WERI-Rb-1 (cell line): ENCODE measurements around the gene C12orf56.

Source experiments
- DNase-seq: peaks from one replicate; pipeline ENCODE4 v3.0.0-alpha.2; 2020
- H3K27ac ChIP-seq: fragments of 250-450 bp; sonication (Bioruptor Pico); 2 replicates; pipeline ENCODE4 v1.5.1; 2020; ENCODE audit warnings: mild to moderate bottlenecking, moderate library complexity
- H3K27me3 ChIP-seq: fragments of 250-450 bp; sonication (Bioruptor Pico); 2 replicates; pipeline ENCODE4 v1.5.1; 2021; ENCODE audit warnings: mild to moderate bottlenecking, low read depth, moderate library complexity; ENCODE audit not compliant: insufficient read depth, severe bottlenecking
- H3K36me3 ChIP-seq: fragments of 250-450 bp; sonication (Bioruptor Pico); 2 replicates; pipeline ENCODE4 v1.5.1; 2020; ENCODE audit warnings: mild to moderate bottlenecking, moderate library complexity
- H3K4me3 ChIP-seq: 2 replicates; pipeline ENCODE4 v1.5.1; 2011; ENCODE audit warnings: low read depth, mild to moderate bottlenecking, control low read depth, low read length
- H3K9me3 ChIP-seq: fragments of 250-450 bp; sonication (Bioruptor Pico); 2 replicates; pipeline ENCODE4 v1.5.1; 2021; ENCODE audit warnings: mild to moderate bottlenecking, moderate library complexity; ENCODE audit not compliant: severe bottlenecking
- TF ChIP-seq, protein P1 (sequence below): IDR thresholded peaks from 2 replicates; pipeline ENCODE4 v1.5.1; 2011; ENCODE audit warnings: low read depth, mild to moderate bottlenecking, control low read depth, inconsistent platforms, low read length

Gene C12orf56

DNA sequence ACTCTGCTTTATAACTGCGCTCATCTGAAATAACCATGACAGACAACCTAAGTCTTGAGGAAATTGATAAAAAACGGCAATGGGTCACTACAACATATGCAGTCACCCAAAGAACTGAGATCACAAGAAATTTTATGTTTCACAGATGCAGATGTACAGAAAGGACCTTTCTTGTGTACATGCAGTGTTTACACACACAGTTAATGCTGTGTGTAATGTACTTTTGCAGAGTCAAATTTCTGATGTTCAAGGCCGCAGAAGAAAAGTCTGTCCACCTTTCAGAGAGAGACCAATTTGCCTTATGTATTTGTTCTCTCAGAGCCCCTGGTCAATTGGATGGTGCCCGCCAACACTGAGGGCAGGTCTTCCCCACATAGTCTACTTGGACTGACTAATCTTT, 38.4 kb upstream of the C12orf56 start:
- Histone ChIP-seq H3K36me3 (peaks cover 95% of the 10 kb centered on the region), H3K9me3 (no peaks in the 10 kb centered on the region), H3K4me3 (no peak overlapping the region), H3K27me3 (no peaks in the 10 kb centered on the region), H3K27ac (no peak overlapping the region)
- TF ChIP-seq, protein P1, sequence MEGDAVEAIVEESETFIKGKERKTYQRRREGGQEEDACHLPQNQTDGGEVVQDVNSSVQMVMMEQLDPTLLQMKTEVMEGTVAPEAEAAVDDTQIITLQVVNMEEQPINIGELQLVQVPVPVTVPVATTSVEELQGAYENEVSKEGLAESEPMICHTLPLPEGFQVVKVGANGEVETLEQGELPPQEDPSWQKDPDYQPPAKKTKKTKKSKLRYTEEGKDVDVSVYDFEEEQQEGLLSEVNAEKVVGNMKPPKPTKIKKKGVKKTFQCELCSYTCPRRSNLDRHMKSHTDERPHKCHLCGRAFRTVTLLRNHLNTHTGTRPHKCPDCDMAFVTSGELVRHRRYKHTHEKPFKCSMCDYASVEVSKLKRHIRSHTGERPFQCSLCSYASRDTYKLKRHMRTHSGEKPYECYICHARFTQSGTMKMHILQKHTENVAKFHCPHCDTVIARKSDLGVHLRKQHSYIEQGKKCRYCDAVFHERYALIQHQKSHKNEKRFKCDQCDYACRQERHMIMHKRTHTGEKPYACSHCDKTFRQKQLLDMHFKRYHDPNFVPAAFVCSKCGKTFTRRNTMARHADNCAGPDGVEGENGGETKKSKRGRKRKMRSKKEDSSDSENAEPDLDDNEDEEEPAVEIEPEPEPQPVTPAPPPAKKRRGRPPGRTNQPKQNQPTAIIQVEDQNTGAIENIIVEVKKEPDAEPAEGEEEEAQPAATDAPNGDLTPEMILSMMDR, result no peak
- no peak for DNase-seq

DNA sequence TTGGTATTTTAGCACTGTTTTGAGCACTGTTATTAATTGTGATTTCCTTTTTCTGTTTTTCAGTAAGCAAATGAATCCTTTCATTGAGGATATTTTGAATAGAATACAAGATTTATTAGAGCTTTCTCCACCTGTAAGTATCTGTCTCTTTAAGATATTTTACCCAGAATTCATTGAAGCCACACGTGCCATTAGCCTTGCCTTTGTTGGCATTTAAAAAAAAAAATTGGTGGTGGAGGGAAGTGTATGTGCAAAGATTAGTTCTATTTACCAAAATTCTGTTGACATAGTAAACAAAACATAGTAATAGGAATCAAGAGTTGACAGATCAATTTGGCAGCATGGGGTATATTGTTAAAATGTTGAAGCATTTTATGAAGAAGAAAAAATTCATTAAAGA, 37.4 kb upstream of the C12orf56 start:
- peaks cover 95% of the 10 kb centered on the region for H3K36me3 ChIP-seq
- H3K27ac ChIP-seq, result no peak overlapping the region
- DNase-seq, result no peak
- TF ChIP-seq, protein P1, result no peak
- no peaks in the 10 kb centered on the region for H3K9me3 ChIP-seq
- H3K27me3 ChIP-seq, result no peaks in the 10 kb centered on the region
- H3K4me3 ChIP-seq, result no peak overlapping the region

DNA sequence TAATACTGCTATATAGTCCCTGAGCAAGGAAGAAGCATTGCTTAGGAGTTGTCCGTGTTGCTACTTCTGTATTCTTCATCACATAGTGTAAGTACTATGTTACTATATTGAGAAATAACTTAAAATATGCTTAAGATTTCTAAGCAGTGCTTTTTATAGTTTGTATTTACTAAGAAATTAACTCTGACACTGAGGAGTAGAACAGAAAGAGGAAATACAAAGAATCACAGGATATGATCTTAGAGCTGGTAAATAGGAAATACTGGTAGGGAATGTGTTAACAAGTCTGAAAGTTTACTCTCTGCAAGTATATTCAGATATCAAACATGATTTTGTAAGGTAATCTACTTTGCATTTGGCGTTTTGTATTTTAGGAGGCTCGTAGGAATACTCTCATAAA, 29.1 kb upstream of the C12orf56 start:
- H3K27me3 ChIP-seq, result no peaks in the 10 kb centered on the region
- no peak for DNase-seq
- H3K27ac ChIP-seq, result no peak overlapping the region
- peaks cover 99% of the 10 kb centered on the region for H3K36me3 ChIP-seq
- TF ChIP-seq, protein P1, result no peak
- no peak overlapping the region for H3K4me3 ChIP-seq
- no peaks in the 10 kb centered on the region for H3K9me3 ChIP-seq

DNA sequence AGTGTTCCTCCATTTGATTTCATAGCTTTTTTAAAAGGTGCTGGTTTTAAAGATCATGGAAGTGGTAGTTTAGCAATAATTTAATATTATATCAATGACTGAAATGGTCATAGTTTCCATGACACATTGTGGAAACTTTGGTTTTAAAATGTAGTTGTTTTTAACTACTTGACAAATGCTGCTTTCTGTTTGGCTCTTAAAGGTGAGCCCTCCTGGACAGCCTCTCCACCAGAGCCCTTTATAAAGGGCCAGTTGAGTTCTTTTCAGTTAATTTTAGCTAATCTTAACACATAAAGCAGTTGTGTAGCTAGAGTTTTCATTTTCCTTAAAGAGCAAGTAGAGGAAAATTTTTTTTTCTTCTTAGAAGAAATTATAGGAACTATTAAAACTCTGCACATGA, 27.7 kb upstream of the C12orf56 start:
- no peak for DNase-seq
- no peaks in the 10 kb centered on the region for H3K9me3 ChIP-seq
- TF ChIP-seq, protein P1, result no peak
- no peak overlapping the region for H3K4me3 ChIP-seq
- no peak overlapping the region for H3K27ac ChIP-seq
- H3K36me3 ChIP-seq, result peaks cover 99% of the 10 kb centered on the region
- H3K27me3 ChIP-seq, result no peaks in the 10 kb centered on the region

DNA sequence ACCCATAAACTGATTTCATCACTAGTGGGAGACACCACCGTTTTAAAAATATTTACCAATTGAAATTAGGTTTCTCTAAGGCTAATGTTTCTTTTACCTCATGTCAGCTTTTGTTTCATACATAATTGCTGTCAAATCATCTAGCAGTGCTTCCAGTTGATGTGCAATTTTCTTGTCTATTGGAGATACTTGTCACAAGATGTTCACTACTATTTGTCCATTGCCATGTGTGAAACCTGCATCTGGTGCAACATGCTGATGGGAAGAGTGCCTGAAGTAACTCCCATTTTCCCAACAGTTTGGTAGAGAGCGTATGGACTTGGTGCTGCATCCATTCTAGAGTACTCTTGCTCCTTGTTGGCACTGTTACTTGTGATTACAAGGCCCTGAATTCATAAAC, 23.3 kb upstream of the C12orf56 start:
- no peak overlapping the region for H3K27ac ChIP-seq
- H3K4me3 ChIP-seq, result no peak overlapping the region
- no peak for DNase-seq
- H3K36me3 ChIP-seq, result peaks cover 96% of the 10 kb centered on the region
- H3K9me3 ChIP-seq, result no peaks in the 10 kb centered on the region
- no peaks in the 10 kb centered on the region for H3K27me3 ChIP-seq
- TF ChIP-seq, protein P1, result no peak

DNA sequence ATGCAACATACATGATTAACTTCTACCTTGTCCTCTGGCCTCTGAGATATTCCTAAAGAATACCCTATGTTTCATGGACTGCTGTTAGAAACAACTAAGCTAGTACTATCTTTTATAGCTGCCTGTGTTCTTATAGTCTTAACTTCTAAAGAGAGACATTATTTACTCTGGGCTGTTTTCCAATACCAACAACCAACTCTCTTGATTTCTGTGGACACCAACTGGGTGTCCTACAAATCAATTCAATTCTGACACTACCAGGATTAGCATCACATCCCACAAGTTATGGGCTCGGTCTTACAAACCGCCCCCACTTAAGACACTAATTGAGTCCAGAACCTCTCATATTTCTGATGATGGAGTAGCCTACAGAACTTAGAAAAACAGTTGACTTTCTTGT, 21.9 kb upstream of the C12orf56 start:
- Histone ChIP-seq H3K9me3 (no peaks in the 10 kb centered on the region), H3K4me3 (no peak overlapping the region), H3K36me3 (peaks cover 82% of the 10 kb centered on the region), H3K27me3 (no peaks in the 10 kb centered on the region), H3K27ac (no peak overlapping the region)
- no peak for DNase-seq
- TF ChIP-seq, protein P1, result no peak
